Measurements from ENCODE around the gene RAB8B.

The RAB8B gene

DNA sequence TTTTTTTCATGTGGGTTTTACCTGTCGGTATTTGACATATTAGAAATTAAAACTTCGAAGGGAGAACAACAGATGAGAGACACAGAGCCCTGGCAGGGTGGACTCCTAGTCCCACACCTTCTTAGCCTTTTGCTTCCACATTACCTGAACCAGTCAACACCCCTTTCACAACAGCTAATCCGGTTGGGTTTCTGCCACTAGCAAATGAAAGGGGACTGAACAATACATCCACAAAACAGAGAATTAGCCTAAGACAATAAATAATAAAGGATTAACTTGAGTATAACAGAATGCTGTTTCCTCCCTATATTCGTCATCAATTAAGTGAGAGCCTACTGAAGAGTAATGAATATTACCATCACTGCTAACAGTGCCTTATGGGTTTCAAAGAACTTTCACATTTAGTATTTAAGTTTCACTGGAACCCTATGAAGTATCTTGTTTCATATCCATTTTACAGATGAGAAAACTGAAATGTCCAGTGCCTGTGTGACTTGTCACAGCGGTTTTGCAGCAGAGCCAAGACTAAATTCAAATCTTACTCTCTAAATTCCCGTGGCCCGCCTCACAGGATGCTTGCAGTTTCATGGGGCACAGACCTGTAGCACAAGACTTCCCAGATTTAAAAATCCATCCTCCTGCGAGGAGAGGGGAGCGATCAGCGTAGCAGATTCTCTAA lies 1.0 kb upstream of the RAB8B start:
- TF ChIP-seq, protein P1, sequence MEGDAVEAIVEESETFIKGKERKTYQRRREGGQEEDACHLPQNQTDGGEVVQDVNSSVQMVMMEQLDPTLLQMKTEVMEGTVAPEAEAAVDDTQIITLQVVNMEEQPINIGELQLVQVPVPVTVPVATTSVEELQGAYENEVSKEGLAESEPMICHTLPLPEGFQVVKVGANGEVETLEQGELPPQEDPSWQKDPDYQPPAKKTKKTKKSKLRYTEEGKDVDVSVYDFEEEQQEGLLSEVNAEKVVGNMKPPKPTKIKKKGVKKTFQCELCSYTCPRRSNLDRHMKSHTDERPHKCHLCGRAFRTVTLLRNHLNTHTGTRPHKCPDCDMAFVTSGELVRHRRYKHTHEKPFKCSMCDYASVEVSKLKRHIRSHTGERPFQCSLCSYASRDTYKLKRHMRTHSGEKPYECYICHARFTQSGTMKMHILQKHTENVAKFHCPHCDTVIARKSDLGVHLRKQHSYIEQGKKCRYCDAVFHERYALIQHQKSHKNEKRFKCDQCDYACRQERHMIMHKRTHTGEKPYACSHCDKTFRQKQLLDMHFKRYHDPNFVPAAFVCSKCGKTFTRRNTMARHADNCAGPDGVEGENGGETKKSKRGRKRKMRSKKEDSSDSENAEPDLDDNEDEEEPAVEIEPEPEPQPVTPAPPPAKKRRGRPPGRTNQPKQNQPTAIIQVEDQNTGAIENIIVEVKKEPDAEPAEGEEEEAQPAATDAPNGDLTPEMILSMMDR (IDR thresholded peaks at IDR 0.05; ENCODE audit: low read depth, low read length), result no peak
- H3K4me3 ChIP-seq (replicated peaks in 1 of 2; ENCODE audit: low read depth in 2 of 2, low read length in 2 of 2), result peak overlapping the region; percentile 58 to 89
- DNase-seq (ENCODE audit: low read depth in 2 of 2), result no peak

DNA sequence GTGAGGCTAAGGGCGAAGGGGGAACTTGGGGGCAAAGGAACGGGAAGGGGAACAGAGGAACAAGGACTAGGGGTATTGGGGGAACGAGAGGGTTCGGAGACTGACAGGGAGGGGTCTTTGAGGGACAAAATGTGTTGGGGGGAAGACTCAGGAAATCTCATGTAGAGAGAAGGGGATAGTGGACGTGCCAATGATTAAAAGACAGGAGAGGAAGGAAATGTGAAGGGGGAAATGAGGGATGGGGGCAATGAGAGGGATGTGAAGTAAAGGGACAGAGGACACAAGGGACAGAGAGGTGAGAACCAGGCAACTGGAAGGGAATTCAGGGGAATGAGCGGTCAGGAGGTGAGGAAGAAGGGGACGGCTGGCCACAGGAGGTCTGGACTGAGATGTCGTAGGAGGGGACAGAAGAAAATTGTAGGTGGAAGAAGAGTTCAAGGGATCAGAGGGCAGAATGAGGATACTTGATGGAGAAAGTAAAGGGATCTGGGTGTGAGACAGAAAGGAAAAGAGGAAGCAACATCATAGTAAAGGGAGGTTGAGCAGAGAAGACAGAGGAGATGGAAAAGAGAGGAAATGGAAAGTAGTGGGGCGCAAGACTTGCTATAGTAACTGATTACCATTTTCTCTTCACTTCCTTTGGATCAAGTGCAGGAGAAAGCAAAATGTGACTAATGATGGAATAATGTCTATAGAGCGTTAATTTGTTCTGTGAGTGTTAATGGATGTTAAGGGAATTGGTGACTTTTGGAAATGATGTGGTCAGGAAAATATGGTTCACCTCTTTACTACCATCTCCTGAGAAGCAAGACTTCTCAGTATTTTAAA lies 749 bp downstream of the RAB8B start:
- peak overlapping the region; percentile 89 for H3K4me3 ChIP-seq (replicated peaks in 1 of 2; ENCODE audit: low read depth in 2 of 2, low read length in 2 of 2)
- no peak for DNase-seq (ENCODE audit: low read depth in 2 of 2)
- TF ChIP-seq, protein P1 (IDR thresholded peaks at IDR 0.05; ENCODE audit: low read depth, low read length), result no peak

DNA sequence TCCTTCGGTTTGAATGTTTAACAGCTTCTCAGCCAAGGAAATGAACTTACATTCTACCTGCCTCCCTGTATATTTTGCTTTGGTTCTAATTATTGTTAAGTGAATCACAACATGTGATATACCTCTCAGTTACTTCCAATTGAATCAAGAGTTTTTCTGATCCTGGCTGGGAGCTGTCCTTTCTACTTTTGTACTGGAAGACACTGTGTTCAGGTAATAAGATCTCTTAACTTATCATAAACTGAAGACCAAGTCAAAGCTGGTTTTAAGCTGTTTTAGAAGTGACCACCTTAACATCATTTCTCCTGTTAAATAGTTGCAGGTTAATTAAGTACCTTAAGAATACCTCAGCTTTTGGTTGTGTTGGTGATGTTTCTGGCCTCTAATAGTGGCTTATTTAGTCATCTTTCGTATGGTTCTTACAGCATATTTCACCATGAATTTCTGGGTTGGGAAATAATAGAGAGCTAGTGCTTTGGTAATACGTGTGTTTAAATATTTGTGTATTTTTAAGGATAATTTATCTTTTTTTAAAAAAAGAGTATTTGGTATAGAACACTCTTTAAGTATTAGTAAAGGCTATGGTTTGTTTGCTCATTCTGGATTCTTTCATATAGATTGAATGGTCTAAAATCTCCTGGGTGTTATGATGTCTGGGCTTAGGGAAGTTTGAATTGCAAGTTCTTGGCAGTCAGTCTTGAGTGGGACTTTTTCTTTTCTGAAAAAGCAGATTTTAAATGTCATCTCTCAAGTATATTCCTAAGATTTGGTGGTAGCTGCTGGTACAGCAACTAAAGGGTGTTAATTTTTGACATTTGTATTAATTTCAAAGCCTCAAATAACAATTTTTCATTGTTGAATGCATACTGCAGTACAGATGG lies 1.6 kb downstream of the RAB8B start:
- TF ChIP-seq, protein P1 (IDR thresholded peaks at IDR 0.05; ENCODE audit: low read depth, low read length), result no peak
- peak overlapping the region; percentile 89 for H3K4me3 ChIP-seq (replicated peaks in 1 of 2; ENCODE audit: low read depth in 2 of 2, low read length in 2 of 2)
- DNase-seq (ENCODE audit: low read depth in 2 of 2), result peak in 1 of 2 donors; percentile 42

DNA sequence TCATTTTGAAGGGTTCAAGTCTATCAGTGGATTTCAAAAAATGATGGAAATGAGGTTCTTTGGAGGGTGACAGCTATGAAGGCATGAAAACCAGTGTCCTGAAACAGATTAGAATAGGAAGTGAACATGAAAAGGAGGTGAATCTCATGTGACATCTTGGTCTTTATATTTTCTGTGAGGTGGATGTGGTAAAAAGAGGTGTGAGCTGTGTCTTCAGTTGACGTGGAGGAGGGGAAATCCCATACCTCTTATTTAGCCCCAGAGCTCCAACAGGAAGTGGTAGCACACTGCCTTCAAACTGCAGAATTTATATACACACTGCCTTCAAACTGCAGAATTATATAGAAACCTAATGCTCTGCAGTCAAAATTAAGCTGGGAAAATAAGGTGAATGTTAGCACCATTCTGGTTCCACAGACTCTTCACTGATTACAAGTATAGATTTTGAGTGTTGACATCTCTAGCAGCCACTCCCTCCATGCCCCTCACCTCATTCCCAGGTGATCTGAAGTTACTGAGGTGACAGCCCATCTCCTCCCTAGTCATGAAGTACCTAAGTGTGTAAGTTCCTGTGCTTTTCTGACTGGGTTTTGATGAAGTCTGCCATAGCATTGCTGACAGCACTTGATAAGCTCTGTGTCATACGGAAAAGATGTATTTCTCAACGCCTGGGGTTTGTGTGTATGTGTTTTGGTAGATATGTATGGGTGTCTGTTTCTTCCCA lies 2.7 kb downstream of the RAB8B start:
- no peak overlapping the region for H3K4me3 ChIP-seq (replicated peaks in 1 of 2; ENCODE audit: low read depth in 2 of 2, low read length in 2 of 2)
- peak in 1 of 2 donors; percentile 38 for DNase-seq (ENCODE audit: low read depth in 2 of 2)
- TF ChIP-seq, protein P1 (IDR thresholded peaks at IDR 0.05; ENCODE audit: low read depth, low read length), result no peak

DNA sequence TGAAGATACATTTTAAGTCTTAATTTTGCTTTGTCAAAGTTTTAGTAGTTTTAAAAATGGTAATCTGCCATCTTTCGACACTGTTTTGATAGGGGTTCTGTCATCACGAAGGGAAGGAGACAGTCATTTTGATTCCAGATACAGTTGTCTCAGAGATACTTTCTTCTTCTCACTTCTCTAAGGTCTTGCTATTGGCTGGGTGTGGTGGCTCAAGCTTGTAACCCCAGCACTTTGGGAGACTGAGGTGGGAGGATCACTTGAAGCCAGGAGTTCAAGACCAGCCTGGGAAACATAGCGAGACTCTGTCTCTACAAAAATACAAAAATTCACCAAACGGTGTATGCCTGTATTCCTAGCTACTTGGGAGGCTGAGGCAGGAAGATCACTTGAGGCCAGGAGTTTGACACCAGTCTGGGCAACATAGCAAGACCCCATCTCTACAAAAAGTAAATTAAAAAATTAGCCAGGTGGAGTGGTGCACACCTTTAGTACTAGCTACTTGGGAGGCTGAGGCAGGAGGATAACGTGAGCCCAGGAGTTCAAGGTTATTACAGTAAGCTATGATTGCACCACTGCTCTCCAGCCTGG lies 3.3 kb downstream of the RAB8B start:
- TF ChIP-seq, protein P1 (IDR thresholded peaks at IDR 0.05; ENCODE audit: low read depth, low read length), result no peak
- DNase-seq (ENCODE audit: low read depth in 2 of 2), result no peak
- H3K4me3 ChIP-seq (replicated peaks in 1 of 2; ENCODE audit: low read depth in 2 of 2, low read length in 2 of 2), result no peak overlapping the region

DNA sequence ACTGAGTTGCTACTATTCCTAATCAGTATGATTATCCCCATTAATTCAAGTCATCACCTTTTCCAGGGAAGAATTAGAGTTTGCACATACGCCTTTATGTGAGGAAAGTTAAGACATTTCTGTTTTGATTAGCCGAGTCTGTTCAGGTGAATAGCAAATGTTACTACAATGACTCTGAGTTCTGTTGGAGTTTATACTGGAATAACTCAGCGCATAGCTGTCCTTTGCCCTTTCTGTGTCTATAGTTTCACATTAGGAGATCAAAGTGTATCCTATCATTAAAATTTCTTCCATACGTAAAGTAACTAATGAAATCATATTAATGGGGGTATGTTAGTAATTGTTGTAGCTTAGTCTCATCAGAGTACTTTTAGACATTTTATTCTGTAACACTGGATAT lies 4.9 kb downstream of the RAB8B start:
- TF ChIP-seq, protein P1 (IDR thresholded peaks at IDR 0.05; ENCODE audit: low read depth, low read length), result no peak
- H3K4me3 ChIP-seq (replicated peaks in 1 of 2; ENCODE audit: low read depth in 2 of 2, low read length in 2 of 2), result no peak overlapping the region
- DNase-seq (ENCODE audit: low read depth in 2 of 2), result no peak

Data from cardiac fibroblast (primary cell).